ENCODE results near the gene IFNG. TPM values are rescaled to one million over a fixed set of nuclear protein-coding genes. Genes with fewer than 3 reads are reported as not detected.
A peak's percentile ranks its signal among the peaks of the same experiment; 100 is the strongest.

The IFNG gene
- total and polyA plus RNA-seq, 10 of the 15 experiments (the other 5 are each of a cell fraction or from before 2014, with no cell fraction given), result 0.10 to 1.4 (median 0.25) TPM; not detected in 2

GRCh38 chr12:68114606-68115005, 44.9 kb downstream of the IFNG start (continued):
- no peak for TF ChIP-seq ZNF592 (IDR thresholded peaks at IDR 0.05)

GRCh38 chr12:68113644-68114043, 45.9 kb downstream of the IFNG start:
- no TSS peak for BruUV-seq (replicated peaks)
- Histone ChIP-seq H3K9me3 (replicated peaks; ENCODE audit: control insufficient read depth, insufficient read depth, low read length) (no peaks in the 10 kb centered on the region), H3K4me3 (no peak overlapping the region), H3K9ac (ENCODE audit: control insufficient read depth, insufficient read depth, low read length) (no peak overlapping the region), H3K27me3 (replicated peaks in 1 of 2; ENCODE audit: control insufficient read depth in 2 of 2, insufficient read depth in 2 of 2, low read length in 1 of 2) (no peaks in the 10 kb centered on the region), H4K20me1 (ENCODE audit: control insufficient read depth, insufficient read depth) (no peaks in the 10 kb centered on the region), H2AFZ (ENCODE audit: control insufficient read depth, low read depth, low read length) (no peak overlapping the region), H3K4me2 (ENCODE audit: control insufficient read depth, insufficient read depth) (no peak overlapping the region), H3K27ac (ENCODE audit: control insufficient read depth, insufficient read depth) (no peak overlapping the region), H3K4me1 (ENCODE audit: control insufficient read depth, insufficient read depth, low read length) (peaks cover 3% of the 10 kb centered on the region; the same call in 1 of the 2 replicates), H3K36me3 (ENCODE audit: control insufficient read depth in 2 of 2, insufficient read depth in 2 of 2, low read length in 1 of 2) (no peaks in the 10 kb centered on the region), H3K79me2 (ENCODE audit: control insufficient read depth, insufficient read depth, low read length) (no peaks in the 10 kb centered on the region)
- ChIA-PET CTCF (interaction anchor here (0.7 to 6.9 kb wide), 26 partner anchors 9 to 915 kb away, joined by 3 to 93 read pairs (median 4); partner anchors contain the start of gene IFNG), RAD21 (ENCODE audit: unreplicated experiment) (interaction anchor here (1.1 to 3.2 kb wide), 4 partner anchors 31 to 74 kb away, joined by 3 to 25 read pairs (median 4); partner anchors contain the start of gene IFNG), SMC1A (ENCODE audit: uncharacterized antibody, unreplicated experiment) (interaction anchor here (0.7 to 4.1 kb wide), 11 partner anchors 14 to 204 kb away, joined by 3 to 40 read pairs (median 4); partner anchors contain the start of gene IFNG), POLR2A (no interaction called here)
- 0% methylated on average over 1 of the region's 1 CpG for WGBS (ENCODE audit: insufficient coverage, insufficient replicate concordance, low lambda C conversion rate, missing lambda C conversion rate)
- FAIRE-seq (no peak), DNase-seq (ENCODE audit: low read depth, low spot score) (no peak), ATAC-seq (peak; percentile 79)
- TF ChIP-seq YY1 (IDR thresholded peaks at IDR 0.05; ENCODE audit: low read depth, low read length) (peak; percentile 81), TCF3 (IDR thresholded peaks at IDR 0.05; ENCODE audit: borderline replicate concordance, insufficient read depth, low read depth, low read length) (no peak), MXI1 (IDR thresholded peaks at IDR 0.05; ENCODE audit: low read depth, low read length) (no peak), SMC3 (IDR thresholded peaks at IDR 0.05; ENCODE audit: borderline replicate concordance, low read length) (peak; percentile 51; the same call in 1 of the 2 replicates), CTCF (IDR thresholded peaks at IDR 0.05 in 2 of 3, conservative IDR thresholded peaks at IDR 0.05 in 1 of 3; ENCODE audit: control insufficient read depth in 2 of 3, extremely low read depth in 1 of 3, insufficient read depth in 1 of 3, low read depth in 3 of 3, low read length in 3 of 3) (peak; percentile 42 to 67 (median 63)), RAD21 (IDR thresholded peaks at IDR 0.05; ENCODE audit: insufficient read depth, low read depth, low read length) (peak; percentile 38; the same call in 1 of the 2 replicates)
- intact Hi-C loops (cut with micrococcal nuclease; ENCODE audit: unreplicated experiment) (loop anchor here (1.0 to 5.0 kb wide), 2 partner anchors 46 to 204 kb away; partner anchors contain the start of gene IFNG), in situ Hi-C loops (cut with MboI) (no loop called here)
